ENCODE data around the gene GPATCH3.

Gene GPATCH3

GRCh38 chr1:26863685-26864077, 36.6 kb downstream of the GPATCH3 start:
- peak overlapping the region; percentile 70 for H3K4me3 ChIP-seq (ENCODE audit: low read depth in 1 of 2, low read length in 2 of 2)
- H3K4me1 ChIP-seq (ENCODE audit: control insufficient read depth in 1 of 2, insufficient read depth in 2 of 2, low read length in 2 of 2) = peaks cover 0 to 9% of the 10 kb centered on the region in 2 donors
- H3K9me3 ChIP-seq (ENCODE audit: control insufficient read depth in 1 of 2, low read length in 2 of 2) = no peaks in the 10 kb centered on the region
- H3K27ac ChIP-seq (ENCODE audit: low read length) = peak overlapping the region; percentile 79
- H3K27me3 ChIP-seq (ENCODE audit: low read depth, low read length) = no peaks in the 10 kb centered on the region
- no peaks in the 10 kb centered on the region for H3K36me3 ChIP-seq (ENCODE audit: control insufficient read depth in 1 of 2, insufficient read depth in 2 of 2, low read length in 2 of 2)

DNA sequence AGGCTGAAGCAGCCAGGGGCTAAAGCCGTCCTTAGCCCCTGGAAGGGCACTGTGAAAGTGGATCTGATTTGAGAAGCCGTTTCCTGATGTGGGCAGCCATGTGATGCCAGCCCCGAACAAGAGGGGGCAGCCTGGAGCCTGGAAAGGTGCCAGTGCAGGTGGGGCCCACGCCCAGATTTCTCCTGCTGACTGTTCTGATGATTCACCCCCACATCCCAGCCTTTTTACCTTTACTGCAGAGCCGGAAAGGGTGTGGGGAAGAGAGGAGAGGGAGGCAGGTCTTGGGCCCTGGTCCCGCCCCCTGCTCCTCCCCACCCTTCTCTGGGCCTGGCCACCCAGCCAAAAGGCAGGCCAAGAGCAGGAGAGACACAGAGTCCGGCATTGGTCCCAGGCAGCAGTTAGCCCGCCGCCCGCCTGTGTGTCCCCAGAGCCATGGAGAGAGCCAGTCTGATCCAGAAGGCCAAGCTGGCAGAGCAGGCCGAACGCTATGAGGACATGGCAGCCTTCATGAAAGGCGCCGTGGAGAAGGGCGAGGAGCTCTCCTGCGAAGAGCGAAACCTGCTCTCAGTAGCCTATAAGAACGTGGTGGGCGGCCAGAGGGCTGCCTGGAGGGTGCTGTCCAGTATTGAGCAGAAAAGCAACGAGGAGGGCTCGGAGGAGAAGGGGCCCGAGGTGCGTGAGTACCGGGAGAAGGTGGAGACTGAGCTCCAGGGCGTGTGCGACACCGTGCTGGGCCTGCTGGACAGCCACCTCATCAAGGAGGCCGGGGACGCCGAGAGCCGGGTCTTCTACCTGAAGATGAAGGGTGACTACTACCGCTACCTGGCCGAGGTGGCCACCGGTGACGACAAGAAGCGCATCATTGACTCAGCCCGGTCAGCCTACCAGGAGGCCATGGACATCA, 37.2 kb downstream of the GPATCH3 start, which contains the start of gene SFN:
TSS of gene SFN (plus strand) at position 369 of the 904 bp plus-strand sequence. CDS start at position 433, 64 bp downstream.
- Histone ChIP-seq H3K27me3 (ENCODE audit: low read depth, low read length) (no peaks in the 10 kb centered on the region), H3K9me3 (ENCODE audit: control insufficient read depth in 1 of 2, low read length in 2 of 2) (no peaks in the 10 kb centered on the region), H3K4me3 (ENCODE audit: low read depth in 1 of 2, low read length in 2 of 2) (peak within 1 kb of the TSS; percentile 70), H3K27ac (ENCODE audit: low read length) (peak within 1 kb of the TSS; percentile 79), H3K36me3 (ENCODE audit: control insufficient read depth in 1 of 2, insufficient read depth in 2 of 2, low read length in 2 of 2) (peaks cover 0 to 3% of the 10 kb centered on the region in 2 donors), H3K4me1 (ENCODE audit: control insufficient read depth in 1 of 2, insufficient read depth in 2 of 2, low read length in 2 of 2) (peaks cover 0 to 9% of the 10 kb centered on the region in 2 donors)

- Histone ChIP-seq H3K4me3 (ENCODE audit: low read depth in 1 of 2, low read length in 2 of 2) (no peak overlapping the region), H3K4me1 (ENCODE audit: control insufficient read depth in 1 of 2, insufficient read depth in 2 of 2, low read length in 2 of 2) (peaks cover 0 to 9% of the 10 kb centered on the region in 2 donors), H3K36me3 (ENCODE audit: control insufficient read depth in 1 of 2, insufficient read depth in 2 of 2, low read length in 2 of 2) (peaks cover 0 to 10% of the 10 kb centered on the region in 2 donors), H3K27ac (ENCODE audit: low read length) (no peak overlapping the region), H3K9me3 (ENCODE audit: control insufficient read depth in 1 of 2, low read length in 2 of 2) (no peaks in the 10 kb centered on the region), H3K27me3 (ENCODE audit: low read depth, low read length) (no peaks in the 10 kb centered on the region)
Measured at GRCh38 chr1:26861889-26862378, 38.3 kb downstream of the GPATCH3 start.

- no peak overlapping the region for H3K4me3 ChIP-seq (ENCODE audit: low read depth in 1 of 2, low read length in 2 of 2)
- H3K27ac ChIP-seq (ENCODE audit: low read length) = no peak overlapping the region
- no peaks in the 10 kb centered on the region for H3K27me3 ChIP-seq (ENCODE audit: low read depth, low read length)
- peaks cover 0 to 9% of the 10 kb centered on the region in 2 donors for H3K4me1 ChIP-seq (ENCODE audit: control insufficient read depth in 1 of 2, insufficient read depth in 2 of 2, low read length in 2 of 2)
- no peaks in the 10 kb centered on the region for H3K9me3 ChIP-seq (ENCODE audit: control insufficient read depth in 1 of 2, low read length in 2 of 2)
- H3K36me3 ChIP-seq (ENCODE audit: control insufficient read depth in 1 of 2, insufficient read depth in 2 of 2, low read length in 2 of 2) = peaks cover 0 to 16% of the 10 kb centered on the region in 2 donors
Measured at GRCh38 chr1:26861286-26861701, 39.0 kb downstream of the GPATCH3 start.

GRCh38 chr1:26858891-26859640, 41.2 kb downstream of the GPATCH3 start:
- H3K4me3 ChIP-seq (ENCODE audit: low read depth in 1 of 2, low read length in 2 of 2) = no peak overlapping the region
- H3K27me3 ChIP-seq (ENCODE audit: low read depth, low read length) = no peaks in the 10 kb centered on the region
- H3K27ac ChIP-seq (ENCODE audit: low read length) = no peak overlapping the region
- peaks cover 8 to 37% of the 10 kb centered on the region in 2 donors for H3K36me3 ChIP-seq (ENCODE audit: control insufficient read depth in 1 of 2, insufficient read depth in 2 of 2, low read length in 2 of 2)
- no peaks in the 10 kb centered on the region for H3K9me3 ChIP-seq (ENCODE audit: control insufficient read depth in 1 of 2, low read length in 2 of 2)
- H3K4me1 ChIP-seq (ENCODE audit: control insufficient read depth in 1 of 2, insufficient read depth in 2 of 2, low read length in 2 of 2) = peaks cover 0 to 4% of the 10 kb centered on the region in 2 donors

DNA sequence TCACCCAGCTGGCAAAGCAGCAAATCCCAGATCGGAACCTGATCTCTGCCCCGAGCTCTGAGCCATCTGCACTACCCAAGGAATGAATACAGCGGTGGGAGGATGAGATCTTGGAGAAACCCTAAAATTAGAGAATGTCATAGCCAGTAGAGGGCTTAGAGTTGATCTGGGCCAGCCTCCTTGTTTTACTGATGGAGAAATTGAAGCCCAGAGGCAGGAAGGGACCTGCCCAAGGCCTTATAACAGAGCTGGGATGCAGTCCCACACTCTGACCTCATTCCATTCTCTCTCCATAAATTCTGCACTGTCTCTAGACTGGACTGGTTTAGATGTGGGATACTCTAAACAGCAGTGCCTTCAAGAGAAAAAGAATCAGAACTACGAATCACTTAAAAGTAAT, 42.1 kb downstream of the GPATCH3 start:
- Histone ChIP-seq H3K9me3 (ENCODE audit: control insufficient read depth in 1 of 2, low read length in 2 of 2) (no peaks in the 10 kb centered on the region), H3K4me3 (ENCODE audit: low read depth in 1 of 2, low read length in 2 of 2) (no peak overlapping the region), H3K27ac (ENCODE audit: low read length) (no peak overlapping the region), H3K4me1 (ENCODE audit: control insufficient read depth in 1 of 2, insufficient read depth in 2 of 2, low read length in 2 of 2) (no peaks in the 10 kb centered on the region), H3K36me3 (ENCODE audit: control insufficient read depth in 1 of 2, insufficient read depth in 2 of 2, low read length in 2 of 2) (peaks cover 17 to 46% of the 10 kb centered on the region in 2 donors), H3K27me3 (ENCODE audit: low read depth, low read length) (no peaks in the 10 kb centered on the region)

GRCh38 chr1:26857473-26858060, 42.7 kb downstream of the GPATCH3 start:
- Histone ChIP-seq H3K9me3 (ENCODE audit: control insufficient read depth in 1 of 2, low read length in 2 of 2) (no peaks in the 10 kb centered on the region), H3K4me3 (ENCODE audit: low read depth in 1 of 2, low read length in 2 of 2) (no peak overlapping the region), H3K27me3 (ENCODE audit: low read depth, low read length) (no peaks in the 10 kb centered on the region), H3K27ac (ENCODE audit: low read length) (no peak overlapping the region), H3K36me3 (ENCODE audit: control insufficient read depth in 1 of 2, insufficient read depth in 2 of 2, low read length in 2 of 2) (peaks cover 21 to 52% of the 10 kb centered on the region in 2 donors), H3K4me1 (ENCODE audit: control insufficient read depth in 1 of 2, insufficient read depth in 2 of 2, low read length in 2 of 2) (no peaks in the 10 kb centered on the region)

DNA sequence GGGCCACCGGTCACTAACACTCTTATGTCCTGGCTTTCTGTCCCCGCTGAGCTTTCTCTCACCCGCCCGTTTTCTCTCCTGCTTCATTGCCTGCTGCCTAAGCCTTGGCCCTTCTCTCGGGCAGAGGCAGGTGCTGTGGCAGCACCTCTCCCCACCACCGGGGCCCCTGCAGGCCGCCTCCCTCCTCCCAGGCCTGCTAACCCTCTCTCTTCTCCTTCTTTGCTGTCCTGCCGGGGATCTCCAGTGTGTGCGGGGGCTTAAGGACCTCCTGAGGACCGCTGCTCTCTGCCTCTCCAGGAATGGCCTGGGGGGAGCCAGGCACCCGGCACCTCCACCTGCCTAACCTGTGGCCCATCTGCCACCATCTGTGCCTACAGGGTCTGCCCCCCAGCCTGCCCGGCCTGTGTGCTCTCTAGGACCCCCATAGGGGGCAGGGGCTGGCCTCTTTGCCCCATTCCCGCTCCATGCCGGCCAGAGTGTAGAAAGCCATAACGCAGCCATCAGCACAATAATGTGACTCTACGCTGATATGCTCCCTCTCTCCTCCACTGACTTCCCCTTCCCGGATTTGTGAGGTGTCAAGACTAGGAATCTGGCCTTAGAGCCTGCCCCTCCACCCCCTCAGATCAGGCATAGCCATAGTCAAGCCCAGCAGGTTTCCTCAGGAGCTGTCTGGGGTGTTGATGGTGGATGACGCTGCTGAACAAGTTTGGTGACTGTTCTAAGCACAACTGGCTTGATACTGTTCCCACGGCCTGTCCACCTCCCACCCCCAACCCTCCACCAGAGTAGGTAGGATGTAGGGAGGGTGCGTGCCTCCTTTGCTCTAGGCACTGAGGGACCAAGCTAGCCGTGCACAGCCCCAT, 43.4 kb downstream of the GPATCH3 start:
- Histone ChIP-seq H3K4me1 (ENCODE audit: control insufficient read depth in 1 of 2, insufficient read depth in 2 of 2, low read length in 2 of 2) (no peaks in the 10 kb centered on the region), H3K36me3 (ENCODE audit: control insufficient read depth in 1 of 2, insufficient read depth in 2 of 2, low read length in 2 of 2) (peaks cover 25 to 59% of the 10 kb centered on the region in 2 donors), H3K27ac (ENCODE audit: low read length) (no peak overlapping the region), H3K27me3 (ENCODE audit: low read depth, low read length) (no peaks in the 10 kb centered on the region), H3K9me3 (ENCODE audit: control insufficient read depth in 1 of 2, low read length in 2 of 2) (no peaks in the 10 kb centered on the region), H3K4me3 (ENCODE audit: low read depth in 1 of 2, low read length in 2 of 2) (no peak overlapping the region)

DNA sequence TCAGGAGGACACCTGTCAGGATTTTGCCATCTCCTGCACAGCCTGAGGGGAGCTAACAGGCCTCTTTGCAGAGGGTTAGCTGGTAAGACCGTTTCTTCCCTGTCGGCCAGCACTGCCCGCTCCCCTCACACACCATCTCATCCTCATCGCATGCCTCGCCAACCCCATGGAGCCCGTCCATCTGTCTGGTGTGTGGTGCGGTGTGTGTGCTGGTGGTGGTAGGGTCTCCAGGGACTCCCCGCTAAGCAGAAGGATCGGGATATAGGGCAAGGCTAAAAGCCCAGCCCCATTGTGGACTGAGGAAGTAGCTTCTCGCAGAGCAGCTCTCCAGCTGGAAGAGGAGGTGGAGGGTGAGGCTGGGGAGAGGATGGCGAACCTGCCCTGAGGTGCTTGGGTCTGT, 44.1 kb downstream of the GPATCH3 start:
- Histone ChIP-seq H3K27ac (ENCODE audit: low read length) (no peak overlapping the region), H3K27me3 (ENCODE audit: low read depth, low read length) (no peaks in the 10 kb centered on the region), H3K36me3 (ENCODE audit: control insufficient read depth in 1 of 2, insufficient read depth in 2 of 2, low read length in 2 of 2) (peaks cover 32 to 66% of the 10 kb centered on the region in 2 donors), H3K9me3 (ENCODE audit: control insufficient read depth in 1 of 2, low read length in 2 of 2) (no peaks in the 10 kb centered on the region), H3K4me1 (ENCODE audit: control insufficient read depth in 1 of 2, insufficient read depth in 2 of 2, low read length in 2 of 2) (no peaks in the 10 kb centered on the region), H3K4me3 (ENCODE audit: low read depth in 1 of 2, low read length in 2 of 2) (no peak overlapping the region)

DNA sequence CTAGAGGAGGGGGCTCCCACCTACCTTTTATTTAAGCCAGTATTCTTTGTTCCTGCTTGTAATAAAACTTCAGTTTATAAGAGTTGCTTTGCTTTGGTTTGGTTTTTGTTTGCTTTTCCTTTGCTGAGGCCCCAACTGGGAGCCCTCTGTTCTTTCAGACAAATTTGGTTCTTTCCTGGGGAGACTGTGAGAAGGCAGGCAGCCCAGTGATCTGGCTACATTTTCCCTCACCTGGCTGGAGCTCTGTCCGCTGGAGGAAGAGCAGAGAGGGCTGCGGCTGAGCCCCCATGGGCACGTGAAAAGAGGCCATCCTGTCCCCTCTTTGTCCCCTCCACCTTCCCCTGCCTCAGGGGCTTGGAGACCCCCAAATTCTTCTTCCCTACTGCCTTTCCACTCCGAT, 44.6 kb downstream of the GPATCH3 start:
- H3K27me3 ChIP-seq (ENCODE audit: low read depth, low read length) = no peaks in the 10 kb centered on the region
- no peaks in the 10 kb centered on the region for H3K9me3 ChIP-seq (ENCODE audit: control insufficient read depth in 1 of 2, low read length in 2 of 2)
- H3K27ac ChIP-seq (ENCODE audit: low read length) = no peak overlapping the region
- no peak overlapping the region for H3K4me3 ChIP-seq (ENCODE audit: low read depth in 1 of 2, low read length in 2 of 2)
- H3K4me1 ChIP-seq (ENCODE audit: control insufficient read depth in 1 of 2, insufficient read depth in 2 of 2, low read length in 2 of 2) = no peaks in the 10 kb centered on the region
- peaks cover 37 to 71% of the 10 kb centered on the region in 2 donors for H3K36me3 ChIP-seq (ENCODE audit: control insufficient read depth in 1 of 2, insufficient read depth in 2 of 2, low read length in 2 of 2)
